ENCODE measurements around the gene NT5C.

DNA sequence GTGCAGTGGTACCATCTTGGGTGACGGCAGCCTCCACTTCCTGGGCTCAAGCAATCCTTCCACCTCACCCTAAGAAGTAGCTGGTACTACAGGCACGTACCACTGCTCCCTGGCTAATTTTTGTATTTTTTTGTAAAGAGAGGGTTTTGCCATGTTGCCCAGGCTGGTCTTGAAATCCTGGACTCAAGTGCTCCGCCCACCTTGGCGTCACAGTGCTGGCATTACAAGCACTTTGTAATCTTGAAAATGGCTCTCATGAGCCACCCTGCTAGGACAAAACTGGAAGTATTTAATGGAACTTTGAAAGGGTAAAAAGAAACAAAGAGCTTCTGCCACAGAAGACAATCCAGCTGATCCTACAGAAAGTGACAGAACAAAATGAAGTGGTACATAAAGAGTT, 42.0 kb upstream of the NT5C start:
- TF ChIP-seq, protein P1, sequence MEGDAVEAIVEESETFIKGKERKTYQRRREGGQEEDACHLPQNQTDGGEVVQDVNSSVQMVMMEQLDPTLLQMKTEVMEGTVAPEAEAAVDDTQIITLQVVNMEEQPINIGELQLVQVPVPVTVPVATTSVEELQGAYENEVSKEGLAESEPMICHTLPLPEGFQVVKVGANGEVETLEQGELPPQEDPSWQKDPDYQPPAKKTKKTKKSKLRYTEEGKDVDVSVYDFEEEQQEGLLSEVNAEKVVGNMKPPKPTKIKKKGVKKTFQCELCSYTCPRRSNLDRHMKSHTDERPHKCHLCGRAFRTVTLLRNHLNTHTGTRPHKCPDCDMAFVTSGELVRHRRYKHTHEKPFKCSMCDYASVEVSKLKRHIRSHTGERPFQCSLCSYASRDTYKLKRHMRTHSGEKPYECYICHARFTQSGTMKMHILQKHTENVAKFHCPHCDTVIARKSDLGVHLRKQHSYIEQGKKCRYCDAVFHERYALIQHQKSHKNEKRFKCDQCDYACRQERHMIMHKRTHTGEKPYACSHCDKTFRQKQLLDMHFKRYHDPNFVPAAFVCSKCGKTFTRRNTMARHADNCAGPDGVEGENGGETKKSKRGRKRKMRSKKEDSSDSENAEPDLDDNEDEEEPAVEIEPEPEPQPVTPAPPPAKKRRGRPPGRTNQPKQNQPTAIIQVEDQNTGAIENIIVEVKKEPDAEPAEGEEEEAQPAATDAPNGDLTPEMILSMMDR (conservative IDR thresholded peaks at IDR 0.05; ENCODE audit: low read length) = no peak
- no peak for TF ChIP-seq EZH2phosphoT487 (IDR thresholded peaks at IDR 0.05; ENCODE audit: borderline replicate concordance, low read depth, low read length)

All from OCI-LY7 (cell line).